HL-60 (cell line): ENCODE data around the gene SCG5.

ENCODE experiments used
- DNase-seq, 2 experiments: peaks; one replicate each; pipeline ENCODE4 v3.0.0-alpha.2; 2010 to 2020; ENCODE audit warnings: low read depth in 1 of 2, low spot score in 1 of 2
- H3K27ac ChIP-seq: fragments of 250-450 bp; sonication (Bioruptor Pico); replicated peaks from 2 replicates; pipeline ENCODE4 v1.5.1; 2020; ENCODE audit warnings: mild to moderate bottlenecking, moderate library complexity
- H3K27me3 ChIP-seq: fragments of 250-450 bp; sonication (Bioruptor Pico); 2 replicates; pipeline ENCODE4 v1.5.1; 2021; ENCODE audit warnings: mild to moderate bottlenecking, moderate library complexity; ENCODE audit not compliant: insufficient read depth, poor library complexity, severe bottlenecking
- H3K4me3 ChIP-seq: replicated peaks from 2 replicates; pipeline ENCODE4 v1.5.1; 2011; ENCODE audit warnings: mild to moderate bottlenecking, control low read depth, low read length; ENCODE audit not compliant: insufficient read depth
- GABPA ChIP-seq: IDR thresholded peaks from 2 replicates; pipeline ENCODE4 v1.6.1; 2012; ENCODE audit warnings: low read depth
- POLR2AphosphoS5 ChIP-seq: IDR thresholded peaks from 2 replicates; pipeline ENCODE4 v1.6.1; 2012; ENCODE audit warnings: low read depth
- SPI1 ChIP-seq: IDR thresholded peaks from 2 replicates; pipeline ENCODE4 v1.6.1; 2012; ENCODE audit warnings: low read depth, mild to moderate bottlenecking, borderline replicate concordance
- TF ChIP-seq, protein P1 (sequence below): IDR thresholded peaks from 2 replicates; pipeline ENCODE4 v1.6.1; 2012; ENCODE audit warnings: low read depth; ENCODE audit not compliant: insufficient replicate concordance
- TF ChIP-seq, protein P2 (sequence below): IDR thresholded peaks from one replicate; pipeline ENCODE4 v1.5.1; 2011; ENCODE audit warnings: low read length, control low read depth, inconsistent platforms; ENCODE audit not compliant: insufficient read depth

Gene SCG5

DNA sequence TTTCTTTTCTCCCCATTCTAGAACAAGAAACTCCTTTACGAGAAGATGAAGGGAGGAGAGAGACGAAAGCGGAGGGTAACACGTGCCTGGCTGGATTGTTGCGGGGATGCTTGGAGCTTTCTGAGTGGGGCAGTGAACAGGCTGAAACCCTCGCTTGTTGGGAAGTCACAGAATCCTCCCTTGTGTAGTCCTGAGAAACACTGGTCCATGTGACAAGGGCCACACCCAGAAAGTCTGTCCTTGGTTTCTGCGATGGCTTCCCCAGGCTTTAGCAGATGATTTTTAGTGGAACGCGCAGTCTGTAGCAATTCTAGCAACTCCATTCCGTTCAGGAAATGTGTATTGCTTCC lies 50.2 kb downstream of the SCG5 start:
- Histone ChIP-seq H3K27ac (no peak overlapping the region), H3K27me3 (no peaks in the 10 kb centered on the region), H3K4me3 (no peak overlapping the region)
- TF ChIP-seq GABPA (no peak), SPI1 (no peak), POLR2AphosphoS5 (no peak)
- TF ChIP-seq, protein P1, sequence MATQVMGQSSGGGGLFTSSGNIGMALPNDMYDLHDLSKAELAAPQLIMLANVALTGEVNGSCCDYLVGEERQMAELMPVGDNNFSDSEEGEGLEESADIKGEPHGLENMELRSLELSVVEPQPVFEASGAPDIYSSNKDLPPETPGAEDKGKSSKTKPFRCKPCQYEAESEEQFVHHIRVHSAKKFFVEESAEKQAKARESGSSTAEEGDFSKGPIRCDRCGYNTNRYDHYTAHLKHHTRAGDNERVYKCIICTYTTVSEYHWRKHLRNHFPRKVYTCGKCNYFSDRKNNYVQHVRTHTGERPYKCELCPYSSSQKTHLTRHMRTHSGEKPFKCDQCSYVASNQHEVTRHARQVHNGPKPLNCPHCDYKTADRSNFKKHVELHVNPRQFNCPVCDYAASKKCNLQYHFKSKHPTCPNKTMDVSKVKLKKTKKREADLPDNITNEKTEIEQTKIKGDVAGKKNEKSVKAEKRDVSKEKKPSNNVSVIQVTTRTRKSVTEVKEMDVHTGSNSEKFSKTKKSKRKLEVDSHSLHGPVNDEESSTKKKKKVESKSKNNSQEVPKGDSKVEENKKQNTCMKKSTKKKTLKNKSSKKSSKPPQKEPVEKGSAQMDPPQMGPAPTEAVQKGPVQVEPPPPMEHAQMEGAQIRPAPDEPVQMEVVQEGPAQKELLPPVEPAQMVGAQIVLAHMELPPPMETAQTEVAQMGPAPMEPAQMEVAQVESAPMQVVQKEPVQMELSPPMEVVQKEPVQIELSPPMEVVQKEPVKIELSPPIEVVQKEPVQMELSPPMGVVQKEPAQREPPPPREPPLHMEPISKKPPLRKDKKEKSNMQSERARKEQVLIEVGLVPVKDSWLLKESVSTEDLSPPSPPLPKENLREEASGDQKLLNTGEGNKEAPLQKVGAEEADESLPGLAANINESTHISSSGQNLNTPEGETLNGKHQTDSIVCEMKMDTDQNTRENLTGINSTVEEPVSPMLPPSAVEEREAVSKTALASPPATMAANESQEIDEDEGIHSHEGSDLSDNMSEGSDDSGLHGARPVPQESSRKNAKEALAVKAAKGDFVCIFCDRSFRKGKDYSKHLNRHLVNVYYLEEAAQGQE: no peak
- TF ChIP-seq, protein P2, sequence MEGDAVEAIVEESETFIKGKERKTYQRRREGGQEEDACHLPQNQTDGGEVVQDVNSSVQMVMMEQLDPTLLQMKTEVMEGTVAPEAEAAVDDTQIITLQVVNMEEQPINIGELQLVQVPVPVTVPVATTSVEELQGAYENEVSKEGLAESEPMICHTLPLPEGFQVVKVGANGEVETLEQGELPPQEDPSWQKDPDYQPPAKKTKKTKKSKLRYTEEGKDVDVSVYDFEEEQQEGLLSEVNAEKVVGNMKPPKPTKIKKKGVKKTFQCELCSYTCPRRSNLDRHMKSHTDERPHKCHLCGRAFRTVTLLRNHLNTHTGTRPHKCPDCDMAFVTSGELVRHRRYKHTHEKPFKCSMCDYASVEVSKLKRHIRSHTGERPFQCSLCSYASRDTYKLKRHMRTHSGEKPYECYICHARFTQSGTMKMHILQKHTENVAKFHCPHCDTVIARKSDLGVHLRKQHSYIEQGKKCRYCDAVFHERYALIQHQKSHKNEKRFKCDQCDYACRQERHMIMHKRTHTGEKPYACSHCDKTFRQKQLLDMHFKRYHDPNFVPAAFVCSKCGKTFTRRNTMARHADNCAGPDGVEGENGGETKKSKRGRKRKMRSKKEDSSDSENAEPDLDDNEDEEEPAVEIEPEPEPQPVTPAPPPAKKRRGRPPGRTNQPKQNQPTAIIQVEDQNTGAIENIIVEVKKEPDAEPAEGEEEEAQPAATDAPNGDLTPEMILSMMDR: no peak
- DNase-seq: no peak

DNA sequence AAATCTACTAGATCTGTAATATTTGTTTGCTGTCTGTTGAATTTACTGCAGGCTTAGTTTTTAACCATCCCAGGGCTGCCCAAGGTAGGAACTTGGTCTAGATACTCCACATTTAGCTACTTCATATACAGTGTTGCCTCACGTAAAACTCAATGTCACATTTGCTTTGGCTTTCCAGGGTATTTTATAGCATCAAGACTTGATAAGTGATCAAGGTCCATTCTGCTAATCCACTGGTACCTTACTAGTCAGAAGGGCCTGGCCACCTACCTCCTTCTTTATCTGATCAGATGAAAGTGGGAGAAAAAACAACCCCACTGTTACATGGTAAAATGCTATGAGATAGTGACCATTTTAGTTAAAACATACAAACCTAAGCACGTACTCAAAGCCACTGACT lies 50.8 kb downstream of the SCG5 start:
- Histone ChIP-seq H3K27me3 (no peaks in the 10 kb centered on the region), H3K27ac (no peak overlapping the region), H3K4me3 (no peak overlapping the region)
- no peak for DNase-seq
- TF ChIP-seq SPI1: no peak

DNA sequence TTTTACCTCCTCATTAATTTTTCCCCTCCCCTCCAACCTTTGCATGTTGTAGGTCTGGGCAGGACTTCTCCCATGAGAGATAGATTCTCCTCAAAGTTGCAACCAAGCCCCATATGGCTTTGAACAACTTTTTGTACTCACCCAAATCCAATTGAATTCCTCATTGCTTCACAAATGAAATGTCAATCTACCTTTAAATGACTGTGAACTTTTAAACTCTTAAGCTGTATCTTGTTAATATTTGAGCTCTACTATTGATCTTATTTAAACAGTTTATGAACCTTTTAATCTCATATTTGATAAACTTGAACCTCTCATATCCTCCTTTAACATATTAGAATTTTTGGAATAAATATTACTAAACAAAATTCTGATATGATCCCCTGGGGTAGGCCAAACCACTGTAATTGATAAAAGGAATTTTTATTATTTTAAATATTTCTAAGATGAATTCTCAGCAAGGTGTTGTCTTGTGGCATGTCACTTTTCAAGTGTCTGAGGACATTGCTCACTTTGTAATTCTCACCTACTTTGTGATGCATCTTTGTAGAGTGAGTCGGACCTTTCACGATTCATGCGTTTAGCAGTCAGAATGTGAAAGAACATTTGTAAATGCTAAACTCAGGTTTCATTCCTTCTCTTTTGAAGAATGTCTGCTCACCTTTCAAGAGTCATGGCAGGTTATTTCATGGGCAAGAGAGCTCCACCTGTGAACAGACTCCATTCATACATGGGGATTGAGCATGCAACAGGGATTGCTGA lies 52.9 kb downstream of the SCG5 start:
- Histone ChIP-seq H3K27ac (no peak overlapping the region), H3K27me3 (no peaks in the 10 kb centered on the region), H3K4me3 (no peak overlapping the region)
- TF ChIP-seq GABPA (no peak), SPI1 (no peak), POLR2AphosphoS5 (no peak)
- TF ChIP-seq, protein P2: no peak
- TF ChIP-seq, protein P1: no peak
- DNase-seq: no peak

DNA sequence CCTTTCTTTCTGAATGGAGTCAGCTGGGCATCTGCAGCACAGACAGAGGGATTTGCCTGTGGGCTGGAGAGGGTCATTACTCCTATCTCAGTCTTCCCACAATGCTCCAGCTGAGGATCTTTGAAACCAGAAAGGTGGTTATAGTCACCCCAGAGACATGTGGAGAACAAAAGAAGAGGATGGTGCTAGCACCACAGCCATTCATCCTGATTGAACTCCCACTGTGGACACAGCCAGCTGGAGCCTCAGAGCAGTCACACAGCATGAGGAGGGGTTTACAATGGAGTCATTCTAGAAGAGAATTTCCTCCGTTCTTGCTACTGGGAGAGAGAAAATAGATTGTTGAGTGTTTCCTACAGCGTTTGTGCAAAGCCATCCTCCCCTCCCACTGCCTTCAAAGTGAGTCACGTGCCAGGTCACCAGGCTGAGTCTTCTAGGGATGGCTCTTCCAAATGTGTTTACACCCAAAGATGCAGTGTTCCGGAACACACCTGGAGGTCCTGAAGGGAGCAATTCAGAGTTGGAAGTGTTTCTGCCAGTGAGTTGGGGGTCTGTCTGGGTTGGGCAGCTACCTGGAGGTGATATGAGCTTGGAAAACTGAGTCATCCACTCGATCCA lies 57.4 kb downstream of the SCG5 start:
- DNase-seq: no peak
- peaks cover 4% of the 10 kb centered on the region for H3K27me3 ChIP-seq
- no peak overlapping the region for H3K27ac ChIP-seq
- no peak overlapping the region for H3K4me3 ChIP-seq
- TF ChIP-seq, protein P1: no peak
- TF ChIP-seq GABPA (no peak), POLR2AphosphoS5 (no peak)
